GM12878 (cell line): ENCODE measurements around the gene CELF2. TPM values are rescaled to one million over a fixed set of nuclear protein-coding genes. Genes with fewer than 3 reads are reported as not detected.

Experiments
- ATAC-seq: fragments of 200-7000 bp; cut with Tn5 transposase; 3 replicates; pipeline ENCODE4 v1.9.1; 2020; ENCODE audit warnings: mild to moderate bottlenecking, moderate library complexity
- BruUV-seq: library from RNA; stranded (reverse); fragments of 400-500 nt; replicated peaks from 2 replicates; lab custom pipeline; 2021; lab: Mats Ljungman, UMichigan
- CTCF ChIA-PET: fragments of 300-600 bp; sonication (Branson Sonifier 250); formaldehyde crosslinking; extraction: SDS; loops from one replicate; lab custom pipeline; 2021; ENCODE audit warnings: inconsistent platforms; lab: Yijun Ruan, JAX
- POLR2A ChIA-PET: fragments of 350-600 bp; formaldehyde crosslinking; extraction: SDS; loops from one replicate; lab custom pipeline; 2021; ENCODE audit warnings: inconsistent platforms; lab: Charles Lee
- RAD21 ChIA-PET: fragments of 300-600 bp; sonication (Branson Sonifier 250); formaldehyde crosslinking; loops from one replicate; lab custom pipeline; 2023; ENCODE audit warnings: antibody characterized with exemption; ENCODE audit not compliant: unreplicated experiment; lab: Charles Lee
- SMC1A ChIA-PET: fragments of 300-600 bp; sonication (Branson Sonifier 250); formaldehyde crosslinking; loops from one replicate; lab custom pipeline; 2023; ENCODE audit not compliant: unreplicated experiment, uncharacterized antibody; lab: Charles Lee
- DNase-seq: peaks from one replicate; pipeline ENCODE4 v3.0.0-alpha.2; 2011; ENCODE audit warnings: low read depth, low spot score
- FAIRE-seq: peaks from 3 replicates; lab custom pipeline; 2011; peaks lifted over from hg19 to GRCh38; lab: Jason Lieb, UNC
- H2AFZ ChIP-seq: 2 replicates; pipeline ENCODE4 v1.6.0; 2011; ENCODE audit warnings: low read depth, low read length, control low read depth; ENCODE audit not compliant: control insufficient read depth
- H3K27ac ChIP-seq: 2 replicates; pipeline ENCODE4 v1.5.1; 2011; ENCODE audit warnings: control low read depth; ENCODE audit not compliant: control insufficient read depth, insufficient read depth
- H3K27me3 ChIP-seq, 2 experiments: replicated peaks in 1 of 2; 2 replicates each; pipeline versions ENCODE4 v1.6.0 to v1.6.1; 2011; ENCODE audit warnings: low read length in 1 of 2; ENCODE audit not compliant: control insufficient read depth in 2 of 2, insufficient read depth in 2 of 2
- H3K36me3 ChIP-seq, 2 experiments: 2 replicates each; pipeline ENCODE4 v1.5.1; 2011; ENCODE audit warnings: low read length in 1 of 2; ENCODE audit not compliant: control insufficient read depth in 2 of 2, insufficient read depth in 2 of 2
- H3K4me1 ChIP-seq: 2 replicates; pipeline ENCODE4 v1.6.1; 2011; ENCODE audit warnings: mild to moderate bottlenecking, low read length, moderate library complexity, mixed read lengths; ENCODE audit not compliant: control insufficient read depth, insufficient read depth
- H3K4me2 ChIP-seq: 2 replicates; pipeline ENCODE4 v1.6.0; 2011; ENCODE audit warnings: control low read depth; ENCODE audit not compliant: control insufficient read depth, insufficient read depth
- H3K4me3 ChIP-seq: fragments of 200-600 bp; sonication (generic); 2 replicates; pipeline ENCODE4 v1.5.1; 2016
- H3K79me2 ChIP-seq: 2 replicates; pipeline ENCODE4 v1.6.0; 2011; ENCODE audit warnings: low read length; ENCODE audit not compliant: control insufficient read depth, insufficient read depth
- H3K9ac ChIP-seq: 2 replicates; pipeline ENCODE4 v1.8.0; 2011; ENCODE audit warnings: low read length, control low read depth, mixed read lengths; ENCODE audit not compliant: control insufficient read depth, insufficient read depth
- H3K9me3 ChIP-seq: replicated peaks from 3 replicates; pipeline ENCODE4 v1.5.1; 2011; ENCODE audit warnings: mild to moderate bottlenecking, low read length; ENCODE audit not compliant: control insufficient read depth, insufficient read depth
- H4K20me1 ChIP-seq: 2 replicates; pipeline ENCODE4 v1.6.0; 2011; ENCODE audit not compliant: control insufficient read depth, insufficient read depth
- BMI1 ChIP-seq: fragments of 450-650 bp; IDR thresholded peaks from 2 replicates; pipeline ENCODE4 v1.6.1; 2016; ENCODE audit warnings: mild to moderate bottlenecking, moderate library complexity, borderline replicate concordance
- CEBPB ChIP-seq, 2 experiments: fragments of 150-350 bp in 1 of 2; IDR thresholded peaks; 2 replicates each; pipeline ENCODE4 v1.6.1; 2012 to 2014; ENCODE audit warnings: low read depth in 2 of 2, low read length in 2 of 2, borderline replicate concordance in 1 of 2, inconsistent platforms in 1 of 2
- CHD4 ChIP-seq: fragments of 200-600 bp; sonication (generic); IDR thresholded peaks from 2 replicates; pipeline ENCODE4 v1.6.1; 2016; ENCODE audit warnings: mild to moderate bottlenecking
- NBN ChIP-seq: fragments of 450-650 bp; IDR thresholded peaks from 2 replicates; pipeline ENCODE4 v1.6.1; 2016
- NFYB ChIP-seq: IDR thresholded peaks from 2 replicates; pipeline ENCODE4 v1.6.1; 2011; ENCODE audit warnings: low read depth, mild to moderate bottlenecking, low read length, improper control_type of control experiment, moderate library complexity; ENCODE audit not compliant: insufficient read depth
- NR2F1 ChIP-seq: fragments of 450-650 bp; conservative IDR thresholded peaks from 2 replicates; pipeline ENCODE4 v1.6.1; 2017; ENCODE audit warnings: mild to moderate bottlenecking
- POLR2AphosphoS2 ChIP-seq: IDR thresholded peaks from 2 replicates; pipeline ENCODE4 v1.6.1; 2011; ENCODE audit warnings: low read depth, mild to moderate bottlenecking, low read length, improper control_type of control experiment, moderate library complexity
- RCOR1 ChIP-seq: conservative IDR thresholded peaks from 2 replicates; pipeline ENCODE4 v1.6.1; 2012; ENCODE audit warnings: low read depth, low read length, improper control_type of control experiment
- RELA ChIP-seq: fragments of 450-650 bp; IDR thresholded peaks from 2 replicates; pipeline ENCODE4 v1.8.0; 2014; ENCODE audit warnings: borderline replicate concordance; ENCODE audit not compliant: partially characterized antibody
- REST ChIP-seq: IDR thresholded peaks from 2 replicates; pipeline ENCODE4 v1.6.1; 2012; ENCODE audit warnings: mild to moderate bottlenecking, low read depth, low read length
- ZBTB4 ChIP-seq: fragments of 450-650 bp; formaldehyde crosslinking; IDR thresholded peaks from 2 replicates; pipeline ENCODE4 v1.4.0; 2022; ENCODE audit warnings: mild to moderate bottlenecking, moderate library complexity
- ZNF687 ChIP-seq: fragments of 450-650 bp; IDR thresholded peaks from 2 replicates; pipeline ENCODE4 v1.6.1; 2017; ENCODE audit warnings: mild to moderate bottlenecking, moderate library complexity
- WGBS: methylation state at CpG from one replicate; pipeline ENCODE4 v1.1.6; 2016; ENCODE audit warnings: low lambda C conversion rate; ENCODE audit not compliant: insufficient replicate concordance, insufficient coverage; ENCODE audit errors: missing lambda C conversion rate; 5-methylcytosine and 5-hydroxymethylcytosine counted together
- in situ Hi-C: fragments of 300-500 bp; cut with MboI; formaldehyde crosslinking; loops from 9 replicates; pipeline ENCODE4 v1.14.3; 2018; ENCODE audit warnings: mixed read lengths
- intact Hi-C: fragments of 100-400 bp; cut with micrococcal nuclease; formaldehyde crosslinking; loops from one replicate; pipeline ENCODE4 v1.14.2; 2022; ENCODE audit not compliant: unreplicated experiment
- polyA plus RNA-seq, 11 experiments: library from polyadenylated mRNA; depleted of rRNA in 4 of 11; unstranded in 6 of 11; stranded (reverse) in 5 of 11; fragments of >200 nt; fragmentation: Nextera tagmentation in 4 of 11; fragmentation: Illumina TruSeq in 1 of 11; extraction: Ambion mirVana in 4 of 11; extraction: Trizol in 1 of 11; gene quantifications; 1 replicate in 1 of 11; 2 replicates in 10 of 11; pipeline versions ENCODE4 v1.2.1 to v1.2.3, GENCODE V29; 2011 to 2016; ENCODE audit warnings: inconsistent platforms in 2 of 11, missing spikeins in 2 of 11, low read depth in 1 of 11
- total RNA-seq, 4 experiments: library from RNA; depleted of rRNA in 3 of 4; stranded (reverse); fragments of >200 nt in 3 of 4; fragmentation: Illumina TruSeq in 1 of 4; extraction: Trizol in 1 of 4; gene quantifications; 2 replicates each; pipeline versions ENCODE4 v1.2.1 to v1.2.3, GENCODE V29; 2013 to 2021

CELF2 gene
- total and polyA plus RNA-seq, 10 of the 15 experiments (the other 5 are each of a cell fraction or from before 2014, with no cell fraction given): 20.8 to 129 (median 86.3) TPM

- ChIA-PET RAD21 (no interaction called here), SMC1A (no interaction called here), CTCF (interaction anchor here (1.0 kb wide), 1 partner anchor 9 kb away, joined by 3 read pairs; no protein-coding TSS in a partner anchor), POLR2A (no interaction called here)
- H3K36me3 ChIP-seq: no peaks in the 10 kb centered on the region
- no peak for ATAC-seq
- intact Hi-C loops (no loop called here), in situ Hi-C loops (no loop called here)
- H3K9ac ChIP-seq: no peak overlapping the region
- 38% methylated on average over 1 of the region's 1 CpG for WGBS
- no peaks in the 10 kb centered on the region for H3K79me2 ChIP-seq
- no peak overlapping the region for H2AFZ ChIP-seq
- no peaks in the 10 kb centered on the region for H3K9me3 ChIP-seq
- BruUV-seq: no TSS peak
- DNase-seq: no peak
- peaks cover 0 to 7% of the 10 kb centered on the region in 2 experiments; a peak in 2 of 4 replicates for H3K27me3 ChIP-seq
- H3K4me2 ChIP-seq: no peak overlapping the region
- no peak for FAIRE-seq
- no peaks in the 10 kb centered on the region for H4K20me1 ChIP-seq
- H3K27ac ChIP-seq: no peak overlapping the region
- no peaks in the 10 kb centered on the region for H3K4me1 ChIP-seq
- H3K4me3 ChIP-seq: no peak overlapping the region
- TF ChIP-seq POLR2AphosphoS2 (no peak), NR2F1 (no peak), CHD4 (no peak), NFYB (no peak), RCOR1 (no peak), ZBTB4 (CRISPR knock-in tag) (no peak), CEBPB (IDR thresholded peaks at IDR 0.05; ENCODE audit: borderline replicate concordance in 1 of 2, low read depth in 2 of 2, low read length in 2 of 2) (no peak), RELA (no peak), BMI1 (no peak), REST (no peak), ZNF687 (no peak), NBN (no peak)
Measured at GRCh38 chr10:11024596-11024995, 6.9 kb downstream of the CELF2 start.
